ENCODE measurements around the gene EPB42. TPM values are rescaled to one million over a fixed set of nuclear protein-coding genes. Genes with fewer than 3 reads are reported as not detected.

EPB42 gene
- total RNA-seq, 1 experiment from 2014 or later = not detected

GRCh38 chr15:43260011-43260615 lies 39.3 kb upstream of the EPB42 start:
- no peaks in the 10 kb centered on the region for H3K27me3 ChIP-seq (ENCODE audit: insufficient read depth, low read length)
- Mint-ChIP-seq H3K4me3 (no peak overlapping the region), H3K27ac (no peak overlapping the region; a peak in 1 of 7 replicates), H3K4me1 (no peaks in the 10 kb centered on the region), H3K27me3 (ENCODE audit: low read depth) (peaks cover 8% of the 10 kb centered on the region), H3K9me3 (no peaks in the 10 kb centered on the region; a peak in 1 of 5 replicates), H3K36me3 (ENCODE audit: insufficient read depth in 1 of 3, low read depth in 3 of 3) (no peaks in the 10 kb centered on the region)
- no peaks in the 10 kb centered on the region for H3K23me2 ChIP-seq (ENCODE audit: insufficient read length, low read depth, low read length, poor library complexity, severe bottlenecking)
- H3K4ac ChIP-seq (ENCODE audit: low read depth, low read length) = no peak overlapping the region
- no peak overlapping the region for H4K5ac ChIP-seq (ENCODE audit: insufficient read length, low read depth, low read length)
- H2BK15ac ChIP-seq (ENCODE audit: low read depth, low read length) = no peak overlapping the region
- H4K20me1 ChIP-seq (ENCODE audit: control insufficient read depth, insufficient read depth, insufficient read length) = no peaks in the 10 kb centered on the region
- no peak overlapping the region for H3K23ac ChIP-seq (ENCODE audit: insufficient read length, low read depth, low read length)
- no peak for TF ChIP-seq CTCF (conservative IDR thresholded peaks at IDR 0.05)
- no peak overlapping the region for H3K14ac ChIP-seq (ENCODE audit: insufficient read depth, low read length)
- no peak overlapping the region for H3K56ac ChIP-seq (ENCODE audit: insufficient read length, low read depth, low read length)
- no peaks in the 10 kb centered on the region for H3K79me2 ChIP-seq (ENCODE audit: insufficient read depth, low read length)
- H3K18ac ChIP-seq (ENCODE audit: insufficient read length, low read depth, low read length) = no peak overlapping the region
- H2BK20ac ChIP-seq (ENCODE audit: low read depth, low read length, poor library complexity, severe bottlenecking) = no peak overlapping the region
- H3K9me3 ChIP-seq (ENCODE audit: control insufficient read depth, low read depth, low read length) = no peaks in the 10 kb centered on the region
- H3K4me1 ChIP-seq (ENCODE audit: insufficient read depth, low read length) = no peaks in the 10 kb centered on the region
- H4K8ac ChIP-seq (replicated peaks; ENCODE audit: insufficient read length, low read depth, low read length) = no peak overlapping the region
- no peak overlapping the region for H3T11ph ChIP-seq (ENCODE audit: low read length)
- no peak overlapping the region for H2BK5ac ChIP-seq (ENCODE audit: insufficient read length, low read length)
- no peak overlapping the region for H3K9ac ChIP-seq (ENCODE audit: extremely low read depth, insufficient read length, low read length)
- H2BK12ac ChIP-seq (ENCODE audit: insufficient read length, low read depth, low read length) = no peak overlapping the region
- H3K4me2 ChIP-seq (ENCODE audit: insufficient read depth, insufficient read length, low read length) = no peak overlapping the region
- no peak overlapping the region for H4K91ac ChIP-seq (ENCODE audit: insufficient read length, low read depth, low read length)
- H3K79me1 ChIP-seq (ENCODE audit: insufficient read depth, low read depth, low read length, poor library complexity, severe bottlenecking) = no peaks in the 10 kb centered on the region
- DNase-seq = no peak
- no CpG with 5 or more reads among the region's 19 CpGs for WGBS (ENCODE audit: extremely low coverage, insufficient read length, low lambda C conversion rate)
- H2BK120ac ChIP-seq (ENCODE audit: low read depth, low read length, poor library complexity, severe bottlenecking) = no peak overlapping the region
- no peak overlapping the region for H2AK5ac ChIP-seq (ENCODE audit: insufficient read length, low read length)
- no peak overlapping the region for H2AFZ ChIP-seq (ENCODE audit: low read length)
- H3K27ac ChIP-seq (ENCODE audit: insufficient read length, low read depth, low read length) = no peak overlapping the region
